HG03432 (cell line): ENCODE results near the gene SUMF2.
"Not testable (repeated sequence)": the region's sequence is repeated elsewhere in the genome, so short reads cannot be mapped to it uniquely, and the experiment has no call there.

Experiments used
- ATAC-seq: cut with Tn5 transposase; IDR thresholded peaks from one replicate; pipeline ENCODE4 v1.9.1; 2021; ENCODE audit warnings: mild to moderate bottlenecking, moderate library complexity; ENCODE audit not compliant: unreplicated experiment

The SUMF2 gene

GRCh38 chr7:56053993-56054392, 10.1 kb upstream of the SUMF2 start:
- no peak for ATAC-seq

GRCh38 chr7:56062382-56062781, 1.7 kb upstream of the SUMF2 start:
- no peak for ATAC-seq

GRCh38 chr7:56063500-56063881, 595 bp upstream of the SUMF2 start:
- ATAC-seq, result no peak

- ATAC-seq, result not testable (repeated sequence)
Observed at GRCh38 chr7:56066376-56066775, 2.3 kb downstream of the SUMF2 start.

- peak; percentile 95 for ATAC-seq
Observed at GRCh38 chr7:56074371-56074791, 10.3 kb downstream of the SUMF2 start.

GRCh38 chr7:56077681-56078080, 13.6 kb downstream of the SUMF2 start:
- ATAC-seq, result no peak

GRCh38 chr7:56078196-56078595, 14.1 kb downstream of the SUMF2 start:
- ATAC-seq, result no peak

- no peak for ATAC-seq
Observed at GRCh38 chr7:56079450-56080185, 15.5 kb downstream of the SUMF2 start.

- not testable (repeated sequence) for ATAC-seq
Observed at GRCh38 chr7:56080726-56081435, 16.8 kb downstream of the SUMF2 start.

GRCh38 chr7:56081626-56082340, 17.7 kb downstream of the SUMF2 start:
- no peak for ATAC-seq

- no peak for ATAC-seq
Observed at GRCh38 chr7:56083150-56083785, 19.2 kb downstream of the SUMF2 start.

- no peak for ATAC-seq
Observed at GRCh38 chr7:56086761-56087160, 22.7 kb downstream of the SUMF2 start.

- no peak for ATAC-seq
Observed at GRCh38 chr7:56087445-56087844, 23.4 kb downstream of the SUMF2 start.

- ATAC-seq, result no peak
Observed at GRCh38 chr7:56091591-56091990, 27.5 kb downstream of the SUMF2 start.

GRCh38 chr7:56092388-56092787, 28.3 kb downstream of the SUMF2 start:
- not testable (repeated sequence) for ATAC-seq

GRCh38 chr7:56092789-56093531, 28.9 kb downstream of the SUMF2 start, which contains the start of gene PHKG1:
TSS of gene PHKG1 (minus strand) at chr7:56092952. CDS start at chr7:56088941, 4,011 bp downstream.
- no peak for ATAC-seq

GRCh38 chr7:56097700-56098099, 33.6 kb downstream of the SUMF2 start:
- ATAC-seq, result no peak

- ATAC-seq, result not testable (repeated sequence)
Observed at GRCh38 chr7:56098187-56099008, 34.3 kb downstream of the SUMF2 start.

GRCh38 chr7:56099653-56100052, 35.6 kb downstream of the SUMF2 start:
- no peak for ATAC-seq

GRCh38 chr7:56104138-56104537, 40.1 kb downstream of the SUMF2 start:
- ATAC-seq, result not testable (repeated sequence)
